NCI-H146 treated with DMSO at 0.1 percent for 48 hours (cell line): ENCODE results near the gene CHRNA4.
"Not testable (repeated sequence)": the region's sequence is repeated elsewhere in the genome, so short reads cannot be mapped to it uniquely, and the experiment has no call there.

Source experiments
- DNase-seq: peaks from one replicate; lab custom pipeline; 2025; ENCODE audit not compliant: unreplicated experiment; lab: John Stamatoyannopoulos, UW

Gene CHRNA4

GRCh38 chr20:63335060-63335459 is 26.1 kb downstream of the CHRNA4 start:
- DNase-seq = not testable (repeated sequence)

GRCh38 chr20:63334356-63334755 is 26.8 kb downstream of the CHRNA4 start:
- DNase-seq = no peak

- DNase-seq = no peak
These were observed 27.8 kb downstream of the CHRNA4 start for GRCh38 chr20:63333241-63333836.

GRCh38 chr20:63332488-63333240 is 28.5 kb downstream of the CHRNA4 start:
- DNase-seq = no peak

- DNase-seq = no peak
These were observed 29.3 kb downstream of the CHRNA4 start for GRCh38 chr20:63331741-63332400.

- DNase-seq = no peak
These were observed 30.2 kb downstream of the CHRNA4 start for GRCh38 chr20:63330940-63331339.

- no peak for DNase-seq
These were observed 30.9 kb downstream of the CHRNA4 start for GRCh38 chr20:63330084-63330760.

GRCh38 chr20:63329331-63330083 is 31.6 kb downstream of the CHRNA4 start:
- no peak for DNase-seq

GRCh38 chr20:63328718-63329275 is 32.4 kb downstream of the CHRNA4 start:
- no peak for DNase-seq

- no peak for DNase-seq
These were observed 33.0 kb downstream of the CHRNA4 start for GRCh38 chr20:63328026-63328700.

GRCh38 chr20:63327231-63327745 is 33.9 kb downstream of the CHRNA4 start:
- DNase-seq = no peak

GRCh38 chr20:63326314-63327230 is 34.6 kb downstream of the CHRNA4 start:
- DNase-seq = no peak

- no peak for DNase-seq
These were observed 35.4 kb downstream of the CHRNA4 start for GRCh38 chr20:63325554-63326313.

GRCh38 chr20:63325021-63325471 is 36.1 kb downstream of the CHRNA4 start:
- DNase-seq = no peak

- DNase-seq = no peak
These were observed 37.7 kb downstream of the CHRNA4 start for GRCh38 chr20:63323357-63323981.

- no peak for DNase-seq
These were observed 38.2 kb downstream of the CHRNA4 start for GRCh38 chr20:63322933-63323273.

GRCh38 chr20:63322146-63322932 is 38.8 kb downstream of the CHRNA4 start:
- no peak for DNase-seq
